GM19328 (cell line): ENCODE data around the gene RUNX2.
"Not testable (repeated sequence)": the region's sequence is repeated elsewhere in the genome, so short reads cannot be mapped to it uniquely, and the experiment has no call there.

Experiments
- ATAC-seq: cut with Tn5 transposase; IDR thresholded peaks from one replicate; pipeline ENCODE4 v1.9.1; 2021; ENCODE audit warnings: mild to moderate bottlenecking, moderate library complexity; ENCODE audit not compliant: unreplicated experiment

The RUNX2 gene

DNA sequence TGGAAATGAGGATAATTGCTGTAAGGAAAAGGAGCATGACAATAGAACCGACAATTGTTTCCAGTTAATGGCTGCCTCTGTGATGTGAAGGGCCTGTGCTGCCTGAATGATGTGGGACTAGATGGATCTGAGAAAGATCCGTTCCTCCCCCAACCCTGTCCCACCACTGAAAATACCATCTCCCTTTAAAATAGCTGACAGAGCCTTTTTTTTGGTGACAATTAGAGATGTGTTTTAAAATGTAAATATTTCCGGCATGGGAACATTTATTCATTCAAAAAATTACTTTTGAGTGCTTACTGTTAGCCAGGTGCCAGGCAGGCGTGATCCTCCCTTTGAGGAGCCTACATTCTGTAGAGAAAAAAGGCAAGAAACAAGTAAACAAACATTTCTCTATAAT, 122.0 kb downstream of the RUNX2 start:
- no peak for ATAC-seq

DNA sequence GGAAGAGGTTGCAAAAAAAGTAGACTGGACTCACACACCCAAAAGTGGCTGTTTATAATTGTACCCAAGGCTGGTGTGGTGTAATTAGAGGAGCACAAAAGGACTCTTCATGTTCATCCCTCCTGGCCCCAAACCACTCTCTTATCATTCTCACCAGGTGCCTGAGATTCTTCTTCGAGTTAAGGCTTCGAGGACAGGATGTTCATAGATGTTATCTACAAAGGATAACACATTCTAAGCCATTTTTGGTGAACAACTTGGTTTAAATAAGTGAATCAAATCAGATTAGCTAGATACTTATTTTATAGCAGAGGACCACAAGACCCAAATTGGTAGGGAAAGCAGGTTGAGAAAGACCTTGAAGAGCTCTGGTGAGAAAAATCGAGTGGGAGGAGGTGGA, 122.7 kb downstream of the RUNX2 start:
- ATAC-seq, result no peak

GRCh38 chr6:45454008-45454911, 126.1 kb downstream of the RUNX2 start:
- no peak for ATAC-seq

- ATAC-seq, result no peak
Observed at GRCh38 chr6:45455408-45455807, 127.3 kb downstream of the RUNX2 start.

DNA sequence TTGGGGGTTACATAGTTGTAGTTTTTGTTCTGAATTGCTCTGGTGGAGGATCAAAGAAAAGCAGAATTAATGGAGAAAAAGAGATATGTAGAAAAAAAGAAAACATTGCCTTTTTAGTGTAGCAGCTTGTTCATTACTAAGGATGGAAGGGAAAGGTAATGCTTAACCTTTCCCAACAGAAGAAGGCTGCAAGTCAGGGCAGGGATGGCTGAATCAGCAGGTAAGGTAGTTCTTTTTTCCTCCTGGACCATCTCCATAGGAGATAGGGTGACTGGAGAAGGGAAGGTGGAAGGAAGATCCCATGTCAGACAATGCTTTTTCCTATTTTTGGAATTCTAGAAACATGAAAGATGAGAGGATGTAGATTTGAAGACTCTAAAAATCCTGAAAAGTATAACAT, 129.0 kb downstream of the RUNX2 start:
- no peak for ATAC-seq

DNA sequence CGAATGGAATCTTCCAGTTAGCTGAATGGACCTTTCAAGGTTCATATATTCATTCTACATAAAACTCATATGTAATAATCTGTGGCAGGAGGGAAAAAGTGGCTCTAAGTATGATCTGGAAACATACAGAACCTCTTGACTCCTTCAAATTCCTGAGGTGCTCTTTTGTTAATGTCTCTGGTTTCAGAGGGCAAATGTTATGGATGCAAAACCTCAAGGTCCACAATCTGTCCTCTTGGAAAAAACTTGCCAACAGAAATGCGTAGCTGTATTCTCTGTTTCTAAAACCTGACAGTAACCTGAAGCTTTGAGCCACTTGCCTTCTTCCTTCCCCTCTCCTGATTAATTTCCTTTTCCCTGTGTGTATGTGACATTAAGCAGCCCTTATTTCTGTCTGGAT, 130.5 kb downstream of the RUNX2 start:
- ATAC-seq, result no peak

DNA sequence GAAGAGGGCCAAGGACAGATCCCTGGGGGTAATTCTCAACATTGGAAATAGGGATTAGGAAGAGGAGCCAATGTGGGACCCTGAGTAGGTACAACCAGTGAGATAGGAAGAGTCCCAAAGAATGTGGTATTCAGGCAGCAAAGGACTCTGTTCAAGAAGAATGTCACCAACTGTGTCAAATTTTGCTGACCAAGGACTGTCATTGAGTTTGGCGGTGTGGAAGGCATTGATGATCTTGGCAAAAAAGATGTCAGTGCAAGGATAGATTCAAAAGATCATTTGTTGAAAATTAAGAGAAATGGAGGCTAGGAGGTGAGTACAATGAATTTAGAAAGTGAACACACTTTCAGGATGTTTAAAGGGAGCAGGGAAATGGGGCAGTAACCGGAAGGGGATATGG, 132.0 kb downstream of the RUNX2 start:
- no peak for ATAC-seq

GRCh38 chr6:45461486-45461885, 133.4 kb downstream of the RUNX2 start:
- ATAC-seq, result no peak

DNA sequence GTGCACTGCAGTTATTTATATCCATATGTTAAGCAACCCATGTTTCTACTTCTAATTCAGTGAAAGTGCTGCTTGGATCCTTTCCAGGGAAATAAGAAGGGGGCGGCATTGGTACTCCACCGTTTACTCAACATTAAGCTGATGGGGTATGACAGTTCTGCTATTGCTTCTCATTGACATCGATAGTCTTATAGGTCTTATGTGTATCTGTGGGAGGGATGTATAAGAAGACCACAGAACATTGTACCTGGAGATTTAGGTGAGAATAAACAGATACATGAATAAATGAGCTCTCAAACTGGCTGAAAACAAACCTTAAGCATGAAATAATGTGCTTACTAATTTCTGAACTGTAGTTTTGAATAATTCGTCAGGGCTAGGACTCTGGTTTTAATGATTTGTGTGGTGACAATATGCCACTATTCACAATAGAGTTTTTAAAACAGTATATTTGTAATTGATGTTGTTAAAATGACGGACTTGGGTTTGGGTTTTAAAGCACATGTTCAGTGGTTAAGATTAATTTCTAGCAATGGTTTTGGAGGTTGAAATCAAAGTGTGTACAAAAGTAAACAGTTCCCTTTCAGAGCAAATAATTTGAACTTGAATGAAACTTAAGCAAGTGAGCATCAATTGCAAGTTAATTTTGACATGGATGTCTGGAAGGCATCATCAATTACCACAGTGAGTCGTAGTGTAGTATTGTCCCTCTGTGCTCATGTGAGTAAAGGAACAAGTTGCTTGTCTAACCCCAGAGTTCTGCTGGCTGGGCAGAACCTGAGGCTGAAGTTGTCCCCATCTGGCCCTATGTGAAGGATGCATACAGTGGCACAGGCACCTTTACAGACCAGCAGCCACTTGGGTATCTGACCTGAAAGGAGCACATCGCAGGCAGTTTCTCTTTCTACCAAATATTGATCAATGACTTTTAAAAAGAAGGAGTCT, 134.3 kb downstream of the RUNX2 start:
- ATAC-seq, result no peak

- ATAC-seq, result no peak
Observed at GRCh38 chr6:45464685-45465084, 136.6 kb downstream of the RUNX2 start.

DNA sequence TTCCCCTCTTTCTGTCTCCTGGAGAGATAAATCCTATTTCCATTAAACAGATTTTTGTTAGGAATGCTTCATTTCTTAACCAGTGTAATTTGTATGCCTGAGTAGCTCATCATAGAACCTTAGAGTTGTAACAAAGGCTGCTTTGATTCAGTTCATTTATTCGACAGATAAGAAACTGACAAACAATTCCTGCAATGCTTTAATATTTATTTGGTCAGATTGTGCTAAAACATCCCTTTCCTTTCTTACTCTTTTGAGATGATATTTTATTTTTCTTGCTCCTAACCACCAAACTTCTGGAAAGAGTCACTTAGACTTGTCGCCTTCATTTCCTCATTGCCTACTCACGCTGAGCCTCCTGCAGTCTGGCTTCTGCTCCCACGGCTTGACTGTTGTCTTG, 138.6 kb downstream of the RUNX2 start:
- ATAC-seq, result no peak

- not testable (repeated sequence) for ATAC-seq
Observed at GRCh38 chr6:45467417-45467816, 139.3 kb downstream of the RUNX2 start.

GRCh38 chr6:45467853-45468252, 139.7 kb downstream of the RUNX2 start:
- no peak for ATAC-seq

GRCh38 chr6:45469663-45470062, 141.5 kb downstream of the RUNX2 start:
- ATAC-seq, result no peak

- ATAC-seq, result no peak
Observed at GRCh38 chr6:45470131-45470738, 142.1 kb downstream of the RUNX2 start.

DNA sequence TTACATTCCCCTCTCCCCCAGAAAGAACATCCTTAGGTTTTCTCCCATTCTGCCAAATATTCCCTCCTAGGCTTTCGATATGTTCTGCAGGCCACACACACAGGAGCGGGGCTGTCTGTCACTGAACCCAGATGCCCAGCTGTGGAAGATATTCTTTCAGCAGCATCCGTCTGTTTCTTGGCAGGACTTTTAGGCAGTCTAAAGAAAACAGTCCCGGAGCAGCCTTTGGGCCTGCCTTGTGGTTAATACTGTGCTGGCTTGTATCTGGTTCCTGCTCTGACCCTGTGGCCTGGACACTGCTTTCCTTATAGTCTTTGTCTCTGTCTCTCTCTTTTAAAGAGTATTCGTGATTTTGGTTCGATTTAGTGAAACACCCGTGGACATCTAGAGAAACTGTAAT, 144.3 kb downstream of the RUNX2 start:
- ATAC-seq, result no peak

DNA sequence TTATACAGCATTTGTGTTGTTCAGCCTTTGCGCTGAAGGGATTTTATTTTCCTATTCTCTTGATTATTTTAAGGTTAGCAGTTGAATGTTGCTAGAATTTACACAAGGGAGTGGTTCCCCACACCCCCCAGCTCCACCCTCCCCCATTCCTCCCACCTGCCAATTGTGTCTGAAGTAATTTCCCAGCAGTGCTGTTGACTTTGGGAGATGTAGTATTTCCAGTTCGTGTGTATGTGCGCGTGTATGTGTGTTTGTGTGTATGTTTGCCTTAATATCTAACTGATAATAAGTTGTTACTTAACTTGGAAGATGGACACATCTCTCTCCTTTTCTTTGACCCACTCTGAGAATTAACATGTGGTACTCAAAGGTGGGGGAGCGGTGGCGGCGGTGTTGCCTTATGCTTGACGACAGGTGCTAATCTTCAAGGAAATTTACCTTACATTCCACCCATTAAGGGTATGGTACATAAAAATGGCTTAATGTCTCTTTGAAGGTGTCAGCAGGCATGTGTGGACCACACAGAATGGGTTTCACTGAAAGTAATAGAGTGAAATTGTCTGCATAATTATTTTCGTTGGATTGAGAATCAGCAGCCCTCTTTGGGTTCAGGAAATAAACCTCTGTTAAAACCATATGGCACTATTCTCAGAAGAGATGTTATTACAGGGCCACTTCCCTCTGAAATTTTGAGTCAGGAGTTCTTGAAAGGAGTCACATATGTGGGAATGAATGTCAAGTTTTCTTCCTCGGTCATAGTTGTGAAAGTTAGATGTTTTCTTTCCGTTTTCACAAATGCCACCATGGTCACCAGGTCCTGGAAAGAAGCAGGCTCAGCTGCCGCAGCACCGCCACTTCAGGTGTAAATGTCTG, 145.2 kb downstream of the RUNX2 start:
- no peak for ATAC-seq

GRCh38 chr6:45474376-45474775, 146.2 kb downstream of the RUNX2 start:
- no peak for ATAC-seq

DNA sequence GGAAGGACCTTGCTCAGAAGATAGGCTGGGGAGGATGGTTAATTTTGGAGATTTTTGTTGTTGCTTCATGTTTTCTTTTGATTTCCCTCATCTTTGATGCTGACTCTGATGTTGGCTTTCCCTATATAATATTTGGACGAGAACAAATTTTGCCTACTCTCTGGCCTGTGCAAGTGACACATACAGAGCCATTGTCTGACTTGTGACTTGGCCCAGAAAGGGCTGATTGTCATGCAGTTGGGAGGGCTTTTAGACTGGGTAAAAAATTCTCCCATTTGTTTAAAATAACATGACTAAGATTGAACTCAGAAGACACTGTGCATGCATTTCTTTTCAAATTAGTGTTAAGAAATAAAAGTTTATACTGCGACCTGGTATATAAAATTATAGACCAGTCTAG, 148.2 kb downstream of the RUNX2 start:
- no peak for ATAC-seq

DNA sequence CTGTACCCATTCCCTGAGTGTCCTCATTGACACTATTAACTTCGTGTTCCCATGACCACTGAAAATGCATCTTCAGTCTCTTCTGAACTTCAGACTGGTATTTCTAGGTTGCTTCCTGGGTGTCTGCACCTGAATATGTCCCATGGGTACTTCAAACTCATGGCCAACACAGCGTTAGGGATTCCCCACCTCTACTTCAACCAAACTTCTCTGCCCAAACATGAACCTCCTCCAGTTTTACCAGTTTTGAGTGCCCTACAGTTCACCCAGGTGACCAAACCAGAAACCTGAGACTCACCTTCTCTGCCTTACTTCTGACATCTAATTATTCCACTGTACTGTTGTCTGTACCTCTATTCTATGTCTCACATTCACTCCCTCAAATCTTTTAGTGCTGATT, 149.1 kb downstream of the RUNX2 start:
- ATAC-seq, result no peak
